HepG2 (cell line): Measurements from ENCODE around the gene BLOC1S4. TPM values are rescaled to one million over a fixed set of nuclear protein-coding genes. Genes with fewer than 3 reads are reported as not detected.

Experiments
- ATAC-seq: fragments of 200-7000 bp; cut with Tn5 transposase; 3 replicates; pipeline ENCODE4 v1.9.1; 2020; ENCODE audit warnings: mild to moderate bottlenecking, moderate library complexity
- BruUV-seq: library from RNA; stranded (reverse); fragments of 400-500 nt; replicated peaks from 2 replicates; lab custom pipeline; 2021; lab: Mats Ljungman, UMichigan
- CTCF ChIA-PET: fragments of 300-600 bp; formaldehyde crosslinking; extraction: SDS; loops from one replicate; lab custom pipeline; 2021; ENCODE audit warnings: low total read pairs, inconsistent platforms, low intra/inter-chr PET ratio; lab: Yijun Ruan, JAX
- POLR2A ChIA-PET: fragments of 350-600 bp; sonication (Branson Sonifier 250); formaldehyde crosslinking; loops from one replicate; lab custom pipeline; 2020; ENCODE audit warnings: antibody characterized with exemption, inconsistent platforms; lab: Yijun Ruan, JAX
- DNase-seq: peaks from one replicate; pipeline ENCODE4 v3.0.0-alpha.2; 2015; ENCODE audit warnings: low spot score
- FAIRE-seq: peaks from 3 replicates; lab custom pipeline; 2011; peaks lifted over from hg19 to GRCh38; lab: Jason Lieb, UNC
- H2AFZ ChIP-seq: one replicate; pipeline ENCODE4 v1.6.1; 2011; ENCODE audit warnings: low read length, inconsistent platforms
- H3K27ac ChIP-seq: fragments of 300-600 bp; 3 replicates; pipeline ENCODE4 v1.8.0; 2011; ENCODE audit warnings: mixed run types, mild to moderate bottlenecking, mixed read lengths, low read length, inconsistent platforms; ENCODE audit not compliant: insufficient read depth; ENCODE audit errors: extremely low read length
- H3K27me3 ChIP-seq, 2 experiments: fragments of 200-600 bp in 1 of 2; 2 replicates in 1 of 2; 3 replicates in 1 of 2; pipeline versions ENCODE4 v1.6.0 to v1.8.0; 2011; ENCODE audit warnings: low read length in 2 of 2, mild to moderate bottlenecking in 2 of 2, moderate library complexity in 2 of 2, inconsistent platforms in 1 of 2; ENCODE audit not compliant: insufficient read depth in 2 of 2, control insufficient read depth in 1 of 2
- H3K36me3 ChIP-seq, 2 experiments: fragments of 200-600 bp in 1 of 2; replicated peaks in 1 of 2; 2 replicates in 1 of 2; 3 replicates in 1 of 2; pipeline versions ENCODE4 v1.5.1 to v1.8.0; 2011; ENCODE audit warnings: low read length in 2 of 2, inconsistent platforms in 1 of 2; ENCODE audit not compliant: insufficient read depth in 2 of 2, control insufficient read depth in 1 of 2
- H3K4me1 ChIP-seq: 2 replicates; pipeline ENCODE4 v1.5.1; 2012; ENCODE audit warnings: low read length, inconsistent platforms; ENCODE audit not compliant: insufficient read depth
- H3K4me2 ChIP-seq: 2 replicates; pipeline ENCODE4 v1.6.0; 2011; ENCODE audit warnings: low read depth, low read length, inconsistent platforms
- H3K4me3 ChIP-seq, 3 experiments: fragments of 200-600 bp in 1 of 3; sonication (generic), shearing (Covaris generic) in 1 of 3; replicated peaks in 1 of 3; 2 replicates each; pipeline ENCODE4 v1.5.1; 2011 to 2016; ENCODE audit warnings: low read length in 3 of 3, inconsistent platforms in 2 of 3, low read depth in 2 of 3, mild to moderate bottlenecking in 2 of 3, control low read depth in 1 of 3, mixed read lengths in 1 of 3; ENCODE audit not compliant: insufficient read depth in 1 of 3
- H3K79me2 ChIP-seq: one replicate; pipeline ENCODE4 v1.6.1; 2011; ENCODE audit warnings: low read length, inconsistent platforms; ENCODE audit not compliant: insufficient read depth
- H3K9ac ChIP-seq: 2 replicates; pipeline ENCODE4 v1.6.0; 2011; ENCODE audit warnings: mild to moderate bottlenecking, low read depth, low read length, inconsistent platforms; ENCODE audit not compliant: insufficient read depth
- H3K9me3 ChIP-seq: 2 replicates; pipeline ENCODE4 v1.5.1; 2012; ENCODE audit warnings: mild to moderate bottlenecking, low read length
- H4K20me1 ChIP-seq: 2 replicates; pipeline ENCODE4 v1.6.0; 2011; ENCODE audit warnings: inconsistent platforms, mild to moderate bottlenecking, low read length, moderate library complexity; ENCODE audit not compliant: insufficient read depth
- CEBPB ChIP-seq: IDR thresholded peaks from 2 replicates; pipeline ENCODE4 v1.6.1; 2011; ENCODE audit warnings: low read depth, low read length, improper control_type of control experiment, borderline replicate concordance
- CEBPG ChIP-seq: IDR thresholded peaks from 2 replicates; pipeline ENCODE4 v1.6.1; 2016
- EP300 ChIP-seq, 3 experiments: sonication (generic) in 1 of 3; formaldehyde crosslinking in 1 of 3; IDR thresholded peaks; 2 replicates each; pipeline versions ENCODE4 v1.5.1 to v1.6.1; 2011 to 2020; ENCODE audit warnings: low read depth in 2 of 3, low read length in 2 of 3, borderline replicate concordance in 1 of 3, improper control_type of control experiment in 1 of 3, mild to moderate bottlenecking in 1 of 3, missing genetic modification reagents in 1 of 3, moderate library complexity in 1 of 3
- FOXA3 ChIP-seq: IDR thresholded peaks from 2 replicates; pipeline ENCODE4 v1.6.1; 2016; ENCODE audit warnings: missing genetic modification reagents, missing compliant biosample characterization
- KDM6A ChIP-seq: IDR thresholded peaks from 2 replicates; pipeline ENCODE4 v1.6.1; 2016; ENCODE audit warnings: low read depth
- RBFOX2 ChIP-seq: fragments of 200-400 bp; formaldehyde crosslinking; IDR thresholded peaks from 2 replicates; pipeline ENCODE4 v1.6.1; 2017; ENCODE audit warnings: low read depth, mild to moderate bottlenecking, low read length
- XBP1 ChIP-seq: sonication (generic); formaldehyde crosslinking; IDR thresholded peaks from 2 replicates; pipeline ENCODE4 v1.5.0; 2020; ENCODE audit warnings: missing genetic modification reagents
- WGBS: methylation state at CpG from one replicate; pipeline ENCODE4 v1.1.6; 2017; ENCODE audit warnings: low lambda C conversion rate; 5-methylcytosine and 5-hydroxymethylcytosine counted together
- in situ Hi-C: cut with HindIII; loops from 2 replicates; pipeline ENCODE4 v1.10.0; 2017; ENCODE audit warnings: low pct_unique_long_range_greater_than_20kb; ENCODE audit not compliant: extremely low pct_ligation_motif_present
- intact Hi-C: fragments of 100-400 bp; cut with micrococcal nuclease; formaldehyde crosslinking; loops from one replicate; pipeline ENCODE4 v1.10.0; 2022; ENCODE audit not compliant: unreplicated experiment
- polyA plus RNA-seq, 8 experiments: library from polyadenylated mRNA; depleted of rRNA in 3 of 8; stranded (reverse) in 7 of 8; unstranded in 1 of 8; fragments of >200 nt; fragmentation: Illumina TruSeq in 4 of 8; extraction: Trizol in 4 of 8; gene quantifications; 2 replicates each; pipeline versions ENCODE4 v1.2.1 to v1.2.3, GENCODE V29; 2011 to 2016; ENCODE audit warnings: low read depth in 4 of 8, missing spikeins in 1 of 8, mixed read lengths in 1 of 8; ENCODE audit not compliant: insufficient read depth in 1 of 8
- total RNA-seq, 5 experiments: library from RNA; depleted of rRNA; stranded (reverse); fragments of >200 nt; fragmentation: Illumina TruSeq; extraction: Trizol; gene quantifications; 2 replicates each; pipeline ENCODE4 v1.2.3, GENCODE V29; 2016; ENCODE audit warnings: low read depth in 1 of 5
- TF ChIP-seq, protein P1 (sequence below): sonication (generic); formaldehyde crosslinking; IDR thresholded peaks from 2 replicates; pipeline ENCODE4 v1.8.0; 2023; ENCODE audit warnings: mild to moderate bottlenecking, missing genetic modification reagents

Gene BLOC1S4
- total and polyA plus RNA-seq, 2 of the 13 experiments (the other 11 are each of a cell fraction or from before 2014, with no cell fraction given), result 15.5 to 20.9 TPM

DNA sequence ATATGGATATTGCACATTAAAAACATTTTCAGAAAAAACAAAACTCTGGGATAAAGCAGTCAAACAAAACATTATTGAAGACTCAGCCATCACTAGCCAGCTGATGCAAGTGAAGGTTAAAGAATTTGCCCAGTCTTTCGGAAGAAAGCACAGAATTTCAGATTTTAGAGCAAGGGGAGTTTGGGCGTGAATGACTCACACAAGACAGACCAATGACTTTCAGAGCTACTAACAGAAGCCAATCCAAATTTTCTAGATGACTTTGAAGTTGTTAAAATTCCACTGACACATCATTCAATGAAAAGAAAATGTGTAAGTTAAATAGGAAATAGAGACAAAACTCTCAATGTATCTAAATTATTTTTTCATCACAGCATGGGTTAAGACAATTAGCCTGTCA is 10.3 kb upstream of the BLOC1S4 start:
- no peak overlapping the region for H3K4me2 ChIP-seq
- peaks cover 12% of the 10 kb centered on the region; the same call in 1 of the 2 replicates for H4K20me1 ChIP-seq
- no peak for TF ChIP-seq KDM6A (CRISPR knock-in tag)
- H3K9me3 ChIP-seq, result 0 out of 2 replicates have a peak, but pooled peaks cover 4% of the 10 kb centered on the region
- H3K27ac ChIP-seq, result no peak overlapping the region
- WGBS, result 98% methylated on average over 2 of the region's 2 CpGs
- H3K36me3 ChIP-seq, result peaks cover 3 to 8% of the 10 kb centered on the region in 2 experiments; a peak in 4 of 5 replicates
- H3K4me3 ChIP-seq, result no peak overlapping the region
- intact Hi-C loops (no loop called here), in situ Hi-C loops (no loop called here)
- DNase-seq (no peak), FAIRE-seq (no peak), ATAC-seq (no peak)
- peaks cover 64% of the 10 kb centered on the region for H3K79me2 ChIP-seq
- no peak overlapping the region for H3K9ac ChIP-seq
- POLR2A ChIA-PET, result interaction anchor here (1.5 to 3.8 kb wide), 5 partner anchors 10 to 32 kb away, joined by 4 to 40 read pairs (median 10); partner anchors contain the start of genes BLOC1S4 and S100P
- CTCF ChIA-PET, result no interaction called here
- H3K27me3 ChIP-seq, result peaks cover 0 to 6% of the 10 kb centered on the region in 2 experiments; a peak in 1 of 5 replicates
- H3K4me1 ChIP-seq, result peaks cover 57% of the 10 kb centered on the region
- no peak overlapping the region for H2AFZ ChIP-seq
- no TSS peak for BruUV-seq

DNA sequence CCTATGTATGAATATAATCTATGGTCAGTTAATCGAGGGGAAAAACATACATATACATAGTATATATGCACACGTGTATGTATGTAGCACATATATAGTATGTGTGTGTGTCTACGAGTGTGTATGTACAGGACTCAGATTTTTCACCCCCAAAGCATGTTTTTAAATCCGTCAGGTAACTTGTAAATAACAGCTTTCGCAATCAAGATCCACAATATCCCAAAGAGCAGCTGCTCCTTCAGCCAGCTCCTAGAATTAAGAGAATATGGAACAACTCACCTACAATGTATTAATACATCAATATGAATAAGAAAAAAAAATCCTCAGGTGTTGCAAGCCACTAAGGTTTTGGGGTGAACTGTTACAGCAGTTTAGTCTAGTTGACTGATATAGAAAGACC is 9.8 kb upstream of the BLOC1S4 start:
- Histone ChIP-seq H3K36me3 (peaks cover 3 to 8% of the 10 kb centered on the region in 2 experiments; a peak in 4 of 5 replicates), H3K27ac (no peak overlapping the region), H3K4me2 (peak overlapping the region; percentile 96), H4K20me1 (peaks cover 12% of the 10 kb centered on the region; the same call in 1 of the 2 replicates), H3K4me3 (no peak overlapping the region; a peak in 1 of 6 replicates), H3K9me3 (0 out of 2 replicates have a peak, but pooled peaks cover 4% of the 10 kb centered on the region), H3K79me2 (peaks cover 64% of the 10 kb centered on the region), H3K27me3 (peaks cover 0 to 6% of the 10 kb centered on the region in 2 experiments; a peak in 1 of 5 replicates), H3K4me1 (peaks cover 61% of the 10 kb centered on the region), H2AFZ (no peak overlapping the region), H3K9ac (no peak overlapping the region)
- no peak for ATAC-seq
- no peak for TF ChIP-seq XBP1 (CRISPR knock-in tag)
- 0 out of 2 replicates have a peak, but pooled peaks have one; percentile 5 for TF ChIP-seq RBFOX2
- TF ChIP-seq EP300 (IDR thresholded peaks at IDR 0.05; ENCODE audit: low read depth in 2 of 2, low read length in 2 of 2), result no peak
- no peak for TF ChIP-seq EP300 (CRISPR knock-in tag; IDR thresholded peaks at IDR 0.05; ENCODE audit: borderline replicate concordance)
- TF ChIP-seq, protein P1, sequence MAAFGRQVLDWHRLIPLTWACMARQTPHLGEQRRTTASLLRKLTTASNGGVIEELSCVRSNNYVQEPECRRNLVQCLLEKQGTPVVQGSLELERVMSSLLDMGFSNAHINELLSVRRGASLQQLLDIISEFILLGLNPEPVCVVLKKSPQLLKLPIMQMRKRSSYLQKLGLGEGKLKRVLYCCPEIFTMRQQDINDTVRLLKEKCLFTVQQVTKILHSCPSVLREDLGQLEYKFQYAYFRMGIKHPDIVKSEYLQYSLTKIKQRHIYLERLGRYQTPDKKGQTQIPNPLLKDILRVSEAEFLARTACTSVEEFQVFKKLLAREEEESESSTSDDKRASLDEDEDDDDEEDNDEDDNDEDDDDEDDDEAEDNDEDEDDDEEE (CRISPR knock-in tag), result no peak
- TF ChIP-seq CEBPB, result peak; percentile 56; the same call in 1 of the 2 replicates
- TF ChIP-seq FOXA3 (CRISPR knock-in tag), result peak; percentile 16; the same call in 1 of the 2 replicates
- TF ChIP-seq CEBPG (CRISPR knock-in tag), result peak; percentile 46
- CTCF ChIA-PET, result no interaction called here
- DNase-seq, result no peak
- no peak for FAIRE-seq
- intact Hi-C loops (no loop called here), in situ Hi-C loops (no loop called here)
- 76% methylated on average over 5 of the region's 5 CpGs for WGBS
- BruUV-seq, result no TSS peak
- POLR2A ChIA-PET, result interaction anchor here (1.5 to 3.8 kb wide), 5 partner anchors 10 to 33 kb away, joined by 4 to 40 read pairs (median 10); partner anchors contain the start of genes BLOC1S4 and S100P
